GM12892 (cell line): ENCODE results near the gene BIRC3.

Experiments
- POLR2A ChIP-seq: IDR thresholded peaks from 2 replicates; pipeline ENCODE4 v1.6.1; 2011; ENCODE audit warnings: low read depth, low read length, control low read depth
- TAF1 ChIP-seq: IDR thresholded peaks from 2 replicates; pipeline ENCODE4 v1.6.1; 2011; ENCODE audit warnings: low read depth, mild to moderate bottlenecking, control low read depth, low read length, borderline replicate concordance

GRCh38 chr11:102306048-102306597 is 11.2 kb upstream of the BIRC3 start:
- TF ChIP-seq POLR2A = no peak
- no peak for TF ChIP-seq TAF1
